Fibroblast of peridontal ligament (primary cell): Measurements from ENCODE around the gene LRIT3.

ENCODE experiments used
- DNase-seq: peaks from one replicate; pipeline ENCODE4 v3.0.0-alpha.2; 2010; ENCODE audit errors: extremely low read depth

Gene LRIT3, protein sequence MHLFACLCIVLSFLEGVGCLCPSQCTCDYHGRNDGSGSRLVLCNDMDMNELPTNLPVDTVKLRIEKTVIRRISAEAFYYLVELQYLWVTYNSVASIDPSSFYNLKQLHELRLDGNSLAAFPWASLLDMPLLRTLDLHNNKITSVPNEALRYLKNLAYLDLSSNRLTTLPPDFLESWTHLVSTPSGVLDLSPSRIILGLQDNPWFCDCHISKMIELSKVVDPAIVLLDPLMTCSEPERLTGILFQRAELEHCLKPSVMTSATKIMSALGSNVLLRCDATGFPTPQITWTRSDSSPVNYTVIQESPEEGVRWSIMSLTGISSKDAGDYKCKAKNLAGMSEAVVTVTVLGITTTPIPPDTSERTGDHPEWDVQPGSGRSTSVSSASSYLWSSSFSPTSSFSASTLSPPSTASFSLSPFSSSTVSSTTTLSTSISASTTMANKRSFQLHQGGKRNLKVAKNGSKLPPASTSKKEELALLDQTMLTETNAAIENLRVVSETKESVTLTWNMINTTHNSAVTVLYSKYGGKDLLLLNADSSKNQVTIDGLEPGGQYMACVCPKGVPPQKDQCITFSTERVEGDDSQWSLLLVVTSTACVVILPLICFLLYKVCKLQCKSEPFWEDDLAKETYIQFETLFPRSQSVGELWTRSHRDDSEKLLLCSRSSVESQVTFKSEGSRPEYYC

DNA sequence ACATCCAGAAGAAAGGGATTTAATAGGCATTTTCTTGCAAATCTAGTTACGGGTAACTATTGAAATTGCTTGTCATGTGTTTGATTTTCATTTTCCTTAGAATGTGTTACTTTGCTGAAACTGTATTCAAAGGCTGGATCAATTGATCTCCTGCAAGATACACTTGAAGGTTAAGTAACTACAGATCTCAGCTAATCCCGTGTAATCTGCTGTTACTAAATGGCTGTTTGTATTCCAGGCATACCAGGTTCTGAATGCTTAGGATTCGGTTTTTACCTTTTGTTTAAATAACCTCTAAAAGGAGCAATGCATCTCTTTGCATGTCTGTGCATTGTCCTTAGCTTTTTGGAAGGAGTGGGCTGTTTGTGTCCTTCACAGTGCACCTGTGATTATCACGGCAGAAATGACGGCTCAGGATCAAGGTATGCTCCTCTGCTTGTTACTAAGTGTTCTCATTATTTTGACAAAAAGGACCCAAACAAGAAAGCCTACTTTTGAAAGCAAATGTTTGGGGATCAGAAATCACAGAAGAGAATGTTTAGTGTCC, at the start of gene LRIT3:
TSS of gene LRIT3 (plus strand) at position 212 of the 547 bp plus-strand sequence. CDS start at position 307, 95 bp downstream.
- no peak for DNase-seq

DNA sequence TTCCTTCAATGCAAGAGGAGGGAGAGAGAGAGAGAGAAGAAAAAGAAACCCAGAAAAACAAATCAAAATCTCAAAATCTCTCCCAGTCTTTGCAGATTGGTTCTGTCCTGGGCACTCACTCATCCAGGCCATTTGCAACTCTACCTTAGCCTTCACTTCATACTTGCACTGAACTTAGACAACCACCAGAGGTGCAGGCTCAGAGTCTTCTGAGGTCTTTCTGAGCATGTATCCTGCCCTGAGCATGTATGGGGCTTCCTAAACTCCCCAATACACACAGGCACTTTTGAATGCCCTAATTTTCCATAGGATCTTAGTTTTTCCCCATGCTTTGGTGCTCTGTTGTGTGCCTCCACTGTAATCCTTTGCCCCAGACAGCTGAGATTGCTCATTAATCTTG, 49.0 kb upstream of the LRIT3 start:
- no peak for DNase-seq

DNA sequence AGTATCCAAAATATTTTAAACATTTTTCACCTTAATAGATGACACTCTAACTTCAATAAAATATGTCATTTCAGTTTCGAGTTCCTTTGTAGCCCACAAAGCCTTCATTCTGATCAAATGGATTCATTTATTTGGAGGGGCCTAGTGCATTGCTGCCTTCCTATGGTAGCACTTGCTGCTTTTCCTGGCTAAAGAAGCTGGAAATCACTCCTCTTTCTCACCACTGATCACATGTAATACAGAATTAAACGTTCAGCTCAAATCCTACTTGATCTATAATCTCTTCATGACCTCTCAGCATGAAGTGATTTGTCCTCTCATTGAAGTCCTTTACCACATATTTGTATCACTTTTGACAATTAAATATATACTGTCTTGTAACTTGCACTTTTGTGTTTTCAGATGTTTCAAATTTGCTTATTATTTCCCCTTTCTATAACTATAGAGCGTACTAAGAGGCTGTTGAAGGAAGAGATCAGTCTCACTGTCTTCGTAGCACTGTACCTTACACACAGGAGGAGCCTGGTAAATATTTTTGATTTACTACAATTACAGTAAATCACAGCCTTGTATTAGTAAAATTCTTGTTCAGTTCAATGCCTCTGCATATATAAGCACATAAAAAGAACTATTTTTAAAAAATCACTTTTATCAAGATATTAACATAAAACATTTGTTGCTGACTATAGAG, 46.7 kb upstream of the LRIT3 start:
- no peak for DNase-seq

DNA sequence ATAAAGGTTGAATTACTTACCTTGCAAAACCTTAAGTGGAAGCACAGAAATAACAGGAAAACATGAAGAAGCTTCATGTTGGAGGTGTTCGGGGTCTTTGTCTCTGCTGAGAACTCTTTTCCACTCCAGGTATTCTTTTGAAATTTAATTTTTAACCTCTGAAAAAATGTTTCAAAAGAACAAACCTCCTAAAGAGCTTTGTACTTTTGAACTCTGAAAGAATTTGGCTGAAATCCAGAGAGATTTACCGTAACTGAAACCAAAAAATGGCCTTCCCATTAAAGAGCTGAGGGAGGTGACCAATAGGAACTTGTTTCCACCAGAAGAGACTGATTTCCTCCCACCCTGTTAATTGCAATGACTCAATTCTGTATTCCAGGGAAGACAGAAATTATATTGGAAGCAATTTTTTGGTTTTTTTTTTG, 46.0 kb upstream of the LRIT3 start, which contains the start of gene CFI:
TSS of gene CFI (minus strand) at position 105 of the 425 bp plus-strand sequence. CDS start at position 77, 28 bp downstream.
- DNase-seq = peak; percentile 81

DNA sequence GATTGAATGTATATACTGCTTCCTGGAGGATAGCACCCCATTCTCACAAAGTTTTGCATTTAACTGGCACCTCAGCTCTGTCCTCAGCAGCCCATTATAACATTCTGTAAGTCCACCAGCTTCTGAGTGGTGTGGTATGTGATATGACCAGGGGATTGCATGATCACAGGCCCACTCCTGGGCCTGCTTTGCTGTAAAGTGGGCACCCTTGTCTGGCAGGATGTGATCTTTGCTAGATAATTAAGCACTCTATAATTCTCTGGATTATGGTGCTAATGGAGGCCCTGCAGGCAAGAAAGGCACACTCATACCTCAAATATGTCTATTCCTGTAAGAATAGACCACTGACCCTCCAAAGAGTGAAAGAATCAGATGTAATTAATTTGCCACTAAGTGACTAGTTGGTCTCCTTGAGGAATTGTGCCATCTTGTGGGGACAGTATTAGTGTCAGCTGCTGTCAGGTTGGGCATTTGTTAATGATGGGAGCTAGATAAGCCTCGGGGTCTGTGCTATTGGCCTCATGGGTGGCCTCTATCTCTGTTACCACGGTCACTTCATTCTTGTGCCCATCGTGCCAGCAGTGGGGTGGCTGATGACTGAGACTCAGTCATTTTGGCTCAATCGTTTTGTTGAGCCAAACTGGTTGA, 43.9 kb upstream of the LRIT3 start:
- peak; percentile 50 for DNase-seq

DNA sequence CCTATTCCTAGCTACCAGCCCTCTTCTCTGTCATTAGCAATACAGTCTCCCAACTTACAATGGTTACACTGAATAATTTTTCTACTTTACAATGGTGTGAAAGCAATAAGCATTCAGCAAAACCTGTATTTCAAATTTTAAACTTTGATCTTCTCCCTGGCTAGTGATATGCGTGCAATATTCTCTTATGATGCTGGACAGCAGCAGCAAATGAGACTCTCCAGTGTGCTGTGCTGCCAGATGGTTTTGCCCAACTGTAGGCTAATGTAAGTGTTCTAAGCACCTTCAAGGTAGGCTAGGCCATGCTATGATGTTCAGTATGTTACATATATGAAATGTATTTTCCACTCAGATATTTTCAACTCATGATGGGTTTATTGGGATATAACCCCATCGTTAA, 38.3 kb upstream of the LRIT3 start:
- no peak for DNase-seq

DNA sequence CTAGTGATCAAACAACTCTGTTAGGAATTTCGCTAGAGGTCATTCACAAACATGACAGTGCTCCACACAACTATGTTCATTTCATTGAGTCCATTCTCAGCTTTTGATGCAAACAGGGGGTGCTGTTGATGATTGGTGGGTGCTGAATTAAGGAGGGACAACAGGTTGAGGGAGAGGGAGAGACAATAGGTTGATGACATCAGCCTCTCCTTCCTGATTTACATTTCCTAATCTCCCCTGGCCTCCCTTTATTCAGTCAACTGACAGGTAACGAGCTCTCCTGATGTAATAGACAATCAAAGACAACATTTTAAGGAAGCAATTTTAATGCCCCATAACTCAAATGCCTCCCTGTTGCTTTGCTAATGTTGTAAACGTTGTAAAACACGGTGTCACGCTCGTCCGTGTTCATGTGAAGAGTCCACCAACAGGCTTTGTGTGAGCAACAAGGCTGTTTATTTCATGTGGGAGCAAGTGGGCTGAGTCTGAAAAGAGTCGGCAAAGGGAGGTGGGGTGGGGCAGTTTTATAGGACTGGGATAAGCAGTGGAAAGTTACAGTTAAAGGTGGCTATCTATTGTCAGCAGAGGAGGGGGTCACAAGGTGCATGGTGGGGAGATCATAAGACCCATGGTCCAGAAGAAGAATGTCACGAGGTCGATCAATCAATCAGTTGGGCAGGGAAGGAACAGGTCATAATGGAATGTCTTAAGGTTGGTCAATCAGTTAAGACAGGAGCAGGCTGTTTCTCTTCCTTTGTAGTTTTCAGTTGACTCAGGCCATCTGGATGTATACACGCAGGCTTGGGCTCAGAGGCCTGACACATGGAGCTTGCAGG, 37.1 kb upstream of the LRIT3 start:
- DNase-seq = no peak

DNA sequence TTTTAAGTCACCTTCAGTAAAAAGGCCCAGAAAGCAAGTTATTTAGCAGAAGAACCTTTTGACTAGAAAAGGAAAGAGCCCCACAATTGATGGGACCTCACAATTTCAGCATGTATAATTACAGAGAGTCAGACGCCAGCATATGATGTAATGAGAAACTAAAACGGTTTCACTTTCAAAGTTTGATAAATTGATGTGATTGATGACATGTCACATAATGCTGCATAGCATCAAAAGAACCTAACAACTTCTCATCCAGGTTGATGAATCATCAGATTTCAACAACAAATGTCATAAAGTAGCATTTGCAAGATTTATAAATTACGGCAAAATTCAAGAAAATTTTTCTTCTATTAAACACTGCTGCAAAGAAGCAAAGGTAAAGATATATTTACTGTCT, 36.2 kb upstream of the LRIT3 start:
- DNase-seq = peak; percentile 10

DNA sequence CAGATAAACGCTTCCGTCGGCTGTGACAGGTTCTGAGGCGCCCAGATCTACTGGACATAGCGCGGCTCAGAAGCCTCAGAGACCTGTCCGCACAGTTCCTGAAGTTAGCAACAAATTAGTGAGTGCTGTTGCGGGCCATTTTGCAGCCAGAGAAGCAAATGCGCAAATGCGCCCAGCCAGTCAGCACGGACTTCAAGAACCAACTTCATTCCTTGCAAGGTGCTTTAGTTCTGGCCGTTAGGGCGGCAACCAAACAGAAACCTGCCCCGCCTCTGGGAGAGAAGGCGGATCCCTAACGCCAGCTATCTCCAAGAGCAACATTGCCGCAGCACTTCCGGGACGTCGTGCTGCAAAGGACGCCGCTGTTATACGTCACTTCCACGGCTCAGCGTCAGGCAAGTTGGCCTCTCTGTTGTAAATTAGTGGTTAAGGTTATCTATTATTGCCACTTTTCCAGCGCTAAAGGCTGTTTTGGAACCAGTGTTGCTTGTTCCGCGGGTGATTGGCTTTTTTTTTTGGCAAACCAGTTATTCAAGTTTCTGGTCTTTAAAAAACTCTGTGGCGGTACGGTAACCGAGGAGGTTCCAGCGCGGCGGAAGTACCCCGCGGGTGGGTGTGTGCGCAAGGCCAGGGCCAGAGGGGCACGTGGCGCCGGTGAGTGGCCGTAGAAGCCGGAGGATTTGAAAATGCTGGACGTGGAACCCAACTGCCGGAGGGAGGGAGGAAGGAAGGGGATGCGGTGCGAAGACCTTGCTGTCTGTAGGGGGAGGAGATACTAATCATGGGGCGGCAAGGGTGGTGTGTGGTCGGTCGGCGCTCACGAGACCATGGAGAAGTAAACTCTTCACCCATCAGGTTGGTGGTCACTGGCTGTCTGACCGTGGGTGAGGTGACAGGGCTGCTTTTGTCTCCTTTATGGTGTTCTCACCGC, 32.5 kb upstream of the LRIT3 start, which contains the start of gene GAR1:
TSS of gene GAR1 (plus strand) at position 612 of the 931 bp plus-strand sequence. CDS start 403 bp downstream, outside the sequence.
- DNase-seq = peak; percentile 90

DNA sequence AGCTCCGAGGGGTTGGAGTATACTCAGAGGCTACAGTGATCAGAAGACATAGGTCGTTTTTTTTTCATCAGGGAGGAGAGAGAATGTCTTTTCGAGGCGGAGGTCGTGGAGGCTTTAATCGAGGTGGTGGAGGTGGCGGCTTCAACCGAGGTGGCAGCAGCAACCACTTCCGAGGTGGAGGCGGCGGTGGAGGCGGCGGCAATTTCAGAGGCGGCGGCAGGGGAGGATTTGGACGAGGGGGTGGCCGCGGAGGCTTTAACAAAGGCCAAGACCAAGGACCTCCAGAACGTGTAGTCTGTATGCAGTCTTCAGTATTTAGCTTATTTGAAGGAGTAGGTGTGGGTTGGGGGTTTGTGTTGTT, 31.8 kb upstream of the LRIT3 start:
- DNase-seq = no peak

DNA sequence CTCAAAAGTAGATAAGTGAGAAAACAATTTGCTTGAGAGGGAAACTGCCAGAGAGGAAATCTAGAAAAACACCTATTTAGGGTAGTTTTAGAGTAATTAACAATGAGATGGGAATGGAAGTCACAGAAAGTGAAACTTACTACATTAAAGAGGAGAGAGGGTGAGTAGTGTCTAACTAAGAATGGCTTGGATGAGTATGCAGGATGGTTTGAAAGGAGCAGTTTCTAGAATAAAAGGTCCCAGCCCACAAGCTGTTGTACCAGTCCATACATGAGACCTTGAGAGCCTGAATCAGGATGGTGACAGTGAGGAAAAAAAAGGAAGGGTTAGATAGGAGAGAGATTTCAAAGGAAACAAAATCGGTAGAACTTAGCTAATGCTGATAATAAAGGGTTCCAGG, 31.0 kb upstream of the LRIT3 start:
- DNase-seq = no peak

DNA sequence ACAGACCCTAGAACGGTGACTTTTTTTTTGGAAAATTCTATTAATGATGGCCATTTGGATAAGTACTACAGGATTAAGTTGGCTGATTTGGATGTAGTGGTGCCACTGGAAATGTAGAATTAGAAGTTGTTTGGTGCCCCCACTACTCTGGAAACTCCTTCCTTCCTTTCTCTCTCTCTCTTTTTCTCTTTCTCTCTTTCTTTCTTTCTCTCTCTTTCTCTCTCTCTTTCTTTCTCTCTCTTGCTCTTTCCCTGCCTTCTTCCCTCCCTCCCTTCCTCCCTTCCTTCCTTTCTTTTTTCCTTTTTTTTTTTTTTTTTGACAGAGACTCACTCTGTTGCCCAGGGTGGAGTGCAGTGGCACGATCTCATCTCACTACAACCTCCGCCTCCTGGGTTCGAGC, 29.6 kb upstream of the LRIT3 start:
- no peak for DNase-seq

DNA sequence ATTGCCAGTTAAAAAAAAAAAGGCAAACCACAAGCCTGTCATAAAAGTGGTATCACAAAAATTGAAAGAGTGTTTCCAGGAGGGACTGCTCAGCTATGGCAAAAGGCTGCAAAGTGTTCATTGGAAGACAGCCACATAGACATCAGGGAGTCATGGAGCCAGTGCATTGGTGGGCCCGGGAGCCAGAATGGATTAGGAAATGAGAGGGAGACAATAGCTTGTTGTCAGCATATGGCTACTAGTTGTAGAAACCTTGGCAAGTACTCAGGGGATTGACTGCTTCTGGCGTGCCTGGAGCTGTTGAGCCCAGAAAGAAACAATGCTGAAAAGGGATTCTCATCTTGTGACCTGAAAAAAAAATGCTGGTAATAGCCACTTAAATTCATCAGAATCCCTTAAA, 27.3 kb upstream of the LRIT3 start:
- peak; percentile 9 for DNase-seq

DNA sequence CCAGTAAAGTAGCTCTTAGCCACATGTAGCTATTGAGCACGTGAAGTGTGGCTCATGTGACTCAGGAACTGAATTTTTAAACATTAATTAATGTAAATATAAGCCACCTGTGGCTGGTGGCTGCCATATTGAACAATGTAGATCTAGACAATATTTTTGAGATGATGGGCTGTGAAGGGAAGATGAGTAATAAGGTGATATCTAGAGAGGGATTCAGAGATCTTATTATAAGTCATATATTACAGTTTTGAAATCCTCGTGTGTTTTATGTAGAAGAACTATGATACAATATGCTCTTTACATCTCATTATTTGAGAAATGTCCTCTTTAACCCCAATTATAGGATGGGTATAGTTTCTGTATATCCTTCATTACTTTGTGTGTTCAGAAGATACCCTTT, 26.7 kb upstream of the LRIT3 start:
- DNase-seq = no peak

DNA sequence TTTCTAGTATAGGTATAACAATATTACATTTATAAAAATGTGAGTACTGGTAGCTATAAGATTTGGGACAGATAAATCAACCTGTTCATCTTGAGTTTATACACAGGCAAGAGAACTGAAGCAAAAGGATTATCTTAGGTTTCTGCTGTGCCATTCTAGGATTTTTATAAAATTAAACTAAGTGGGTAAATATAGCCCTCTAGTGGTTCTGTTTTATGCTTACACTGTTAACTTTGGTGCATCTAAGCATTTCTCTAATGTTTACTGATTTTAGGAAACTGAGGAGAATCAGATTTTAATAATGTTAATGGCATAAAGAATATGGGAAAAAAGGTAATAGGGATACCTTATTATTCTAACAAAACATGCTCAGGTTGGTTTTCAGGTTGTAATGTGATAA, 21.2 kb upstream of the LRIT3 start:
- peak; percentile 59 for DNase-seq

DNA sequence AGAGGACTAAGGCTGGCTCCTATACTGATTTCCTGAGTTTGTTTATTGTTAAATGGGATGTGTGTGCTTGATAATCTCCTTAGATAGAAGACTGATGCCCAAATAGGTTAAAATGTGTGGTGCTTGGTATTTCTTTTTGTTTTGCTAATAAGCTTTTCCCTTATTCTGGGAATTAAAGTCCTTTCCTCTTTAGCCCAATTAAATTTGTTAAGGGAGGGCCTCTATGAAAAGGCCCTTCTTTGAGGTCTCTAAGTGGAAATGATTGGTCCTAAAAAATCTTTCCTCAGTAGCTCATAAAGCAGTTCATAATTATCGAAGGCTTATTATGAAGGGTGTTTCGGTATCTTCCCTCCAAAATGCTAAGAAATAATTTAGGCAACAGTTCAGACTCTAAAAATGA, 20.2 kb upstream of the LRIT3 start, which contains the start of gene RRH:
TSS of gene RRH (plus strand) at position 301 of the 400 bp plus-strand sequence. CDS start at position 357, 56 bp downstream.
- no peak for DNase-seq

DNA sequence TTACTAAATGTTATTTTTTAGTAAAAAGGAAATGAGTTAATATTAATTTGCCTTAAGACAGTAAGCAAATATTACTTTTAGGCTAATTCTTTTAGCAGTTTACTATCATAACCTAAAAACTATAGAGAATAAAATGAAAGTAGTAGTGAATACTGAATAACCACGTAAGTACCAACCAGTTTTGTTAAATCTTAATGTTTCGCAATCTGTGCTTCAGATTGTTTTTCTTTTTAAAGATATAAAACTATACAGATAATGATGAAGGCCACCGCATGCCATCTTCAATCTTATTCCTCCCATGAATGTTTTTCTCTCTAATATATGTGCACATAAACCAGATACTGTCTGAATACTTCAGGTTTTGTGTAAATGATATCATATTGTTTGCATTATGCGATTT, 14.2 kb upstream of the LRIT3 start:
- no peak for DNase-seq

DNA sequence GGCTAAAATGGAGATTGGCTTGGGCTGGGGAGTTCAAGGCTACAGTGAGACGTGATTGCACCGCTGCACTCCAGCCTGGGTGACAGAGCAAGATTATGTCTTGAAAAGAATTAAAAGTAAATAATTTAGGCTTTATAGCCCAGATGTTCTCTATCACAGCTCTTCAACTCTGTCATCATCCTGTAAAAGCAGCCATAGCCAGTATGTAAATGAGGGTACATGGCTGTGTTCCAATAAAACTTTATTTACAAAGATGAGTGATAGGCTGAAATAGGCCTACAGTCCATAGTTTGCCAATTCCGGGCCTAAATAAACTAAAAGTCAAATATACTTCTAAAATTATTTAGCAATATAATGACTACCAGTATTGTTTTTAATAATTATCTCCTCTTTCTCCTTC, 10.9 kb upstream of the LRIT3 start:
- DNase-seq = no peak

DNA sequence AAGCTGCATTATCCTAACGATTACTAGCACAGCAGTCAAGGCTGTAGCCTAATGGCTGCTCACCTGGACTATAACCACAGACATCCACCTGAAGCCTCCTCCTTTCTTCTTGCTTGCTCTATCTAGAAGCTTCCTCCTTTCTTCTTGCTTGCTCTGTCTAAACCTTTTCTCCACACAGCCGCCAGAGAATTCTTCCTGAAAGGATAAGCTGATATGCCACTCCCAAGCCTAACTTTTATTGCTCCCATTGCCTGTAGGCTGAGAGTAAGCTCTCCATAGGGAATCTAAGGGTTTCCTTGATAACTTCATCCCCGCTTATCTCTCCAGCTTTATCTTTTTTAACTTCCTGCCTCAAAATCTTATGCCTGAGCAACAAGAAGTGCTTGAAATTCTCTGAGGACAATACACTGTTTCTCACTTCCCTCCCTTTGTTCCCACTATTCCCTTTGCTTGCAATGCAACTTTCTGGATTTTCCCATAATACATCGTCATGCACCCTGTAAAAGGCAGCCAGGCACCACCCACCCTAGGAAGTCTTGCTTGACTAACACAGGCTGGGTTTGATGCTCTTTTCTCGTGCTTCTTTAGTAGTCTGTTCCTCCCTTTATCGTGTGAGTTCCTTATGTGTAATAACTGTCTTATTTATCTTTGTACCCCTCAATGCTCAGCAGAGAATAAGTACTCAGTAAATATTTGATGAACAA, 1.4 kb upstream of the LRIT3 start:
- no peak for DNase-seq
